Mucosa of rectum (tissue), 2 donors: ENCODE measurements around the gene GPR55.
"Not testable (repeated sequence)": the region's sequence is repeated elsewhere in the genome, so short reads cannot be mapped to it uniquely, and the experiment has no call there.

Experiments used
- H3K27ac ChIP-seq, 2 donors: one replicate each; pipeline ENCODE4 v1.7.0; 2013; ENCODE audit warnings: inconsistent platforms in 2 of 2, low read depth in 2 of 2, low read length in 2 of 2
- H3K27me3 ChIP-seq, 2 donors: one replicate each; pipeline ENCODE4 v1.7.0; 2013; ENCODE audit warnings: low read length in 2 of 2; ENCODE audit not compliant: control insufficient read depth in 2 of 2, insufficient read depth in 2 of 2
- H3K36me3 ChIP-seq, 2 donors: one replicate each; pipeline ENCODE4 v1.7.0; 2013; ENCODE audit warnings: low read length in 2 of 2; ENCODE audit not compliant: control insufficient read depth in 2 of 2, insufficient read depth in 2 of 2
- H3K4me1 ChIP-seq, 2 donors: one replicate each; pipeline ENCODE4 v1.7.0; 2013; ENCODE audit warnings: low read length in 2 of 2, mild to moderate bottlenecking in 1 of 2; ENCODE audit not compliant: control insufficient read depth in 2 of 2, insufficient read depth in 2 of 2
- H3K4me3 ChIP-seq, 2 donors: one replicate each; pipeline ENCODE4 v1.7.0; 2013; ENCODE audit warnings: low read length in 2 of 2
- H3K9ac ChIP-seq, 2 donors: one replicate each; pipeline ENCODE4 v1.7.0; 2013; ENCODE audit warnings: low read length in 2 of 2, low read depth in 1 of 2, mild to moderate bottlenecking in 1 of 2
- H3K9me3 ChIP-seq, 2 donors: one replicate each; pipeline ENCODE4 v1.7.0; 2013; ENCODE audit warnings: low read length in 2 of 2; ENCODE audit not compliant: control insufficient read depth in 2 of 2
- donor health status: healthy.
- donor health status: Normal muscosa, but diverticular disease.

GPR55 gene, protein sequence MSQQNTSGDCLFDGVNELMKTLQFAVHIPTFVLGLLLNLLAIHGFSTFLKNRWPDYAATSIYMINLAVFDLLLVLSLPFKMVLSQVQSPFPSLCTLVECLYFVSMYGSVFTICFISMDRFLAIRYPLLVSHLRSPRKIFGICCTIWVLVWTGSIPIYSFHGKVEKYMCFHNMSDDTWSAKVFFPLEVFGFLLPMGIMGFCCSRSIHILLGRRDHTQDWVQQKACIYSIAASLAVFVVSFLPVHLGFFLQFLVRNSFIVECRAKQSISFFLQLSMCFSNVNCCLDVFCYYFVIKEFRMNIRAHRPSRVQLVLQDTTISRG

DNA sequence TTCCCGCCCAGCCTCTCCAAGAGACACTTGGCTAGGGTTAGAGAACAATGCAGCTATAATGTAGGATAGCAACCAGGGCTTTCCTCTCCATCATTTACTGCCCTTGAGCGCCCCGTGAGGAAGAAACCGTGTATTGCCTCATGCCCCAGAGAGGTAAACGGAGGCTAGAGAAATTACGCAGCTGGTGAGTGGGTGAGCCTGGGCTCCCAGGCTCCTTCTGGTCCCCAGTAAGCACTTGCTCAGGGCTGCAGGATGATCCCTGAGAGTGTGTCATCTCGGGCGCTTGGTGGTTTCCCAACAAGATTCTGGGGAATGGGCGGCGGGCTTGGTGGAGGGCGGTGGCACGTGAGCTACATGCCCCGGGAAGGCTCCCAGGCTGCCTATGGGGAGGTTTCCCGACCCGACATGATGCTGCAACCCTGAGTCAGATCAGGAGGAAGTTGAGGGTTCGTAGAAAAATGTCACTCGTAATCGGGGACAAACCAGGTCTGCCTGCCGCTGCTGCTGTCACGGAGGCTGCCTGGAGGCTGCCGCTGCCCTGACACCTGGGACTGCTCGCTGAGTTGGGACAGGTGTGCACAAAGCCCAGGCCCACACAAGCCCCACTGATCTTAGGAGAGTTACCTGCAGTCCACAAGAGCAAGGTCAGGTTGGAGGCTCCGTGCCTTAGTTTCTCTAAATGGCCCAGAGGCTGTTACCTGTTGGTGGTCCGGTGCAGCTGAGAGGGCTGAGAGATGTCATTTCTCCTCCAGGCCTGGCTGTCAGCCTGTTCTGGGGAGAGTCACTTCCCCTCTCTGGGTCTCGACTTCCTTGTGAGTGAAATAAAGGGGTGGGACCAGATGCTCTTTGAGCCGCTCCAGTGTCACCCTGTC, at the start of gene GPR55:
GPR55 (minus strand) TSS at position 773 of the 872 bp plus-strand sequence. CDS start 14,280 bp downstream, outside the sequence.
- Histone ChIP-seq H3K9ac (peak within 1 kb of the TSS in 1 of 2 donors; percentile 52), H3K4me3 (peak within 1 kb of the TSS in 1 of 2 donors; percentile 64), H3K4me1 (no peaks in the 10 kb centered on the region), H3K9me3 (no peaks in the 10 kb centered on the region), H3K36me3 (no peaks in the 10 kb centered on the region), H3K27ac (peak within 1 kb of the TSS in 1 of 2 donors; percentile 38), H3K27me3 (no peaks in the 10 kb centered on the region)

DNA sequence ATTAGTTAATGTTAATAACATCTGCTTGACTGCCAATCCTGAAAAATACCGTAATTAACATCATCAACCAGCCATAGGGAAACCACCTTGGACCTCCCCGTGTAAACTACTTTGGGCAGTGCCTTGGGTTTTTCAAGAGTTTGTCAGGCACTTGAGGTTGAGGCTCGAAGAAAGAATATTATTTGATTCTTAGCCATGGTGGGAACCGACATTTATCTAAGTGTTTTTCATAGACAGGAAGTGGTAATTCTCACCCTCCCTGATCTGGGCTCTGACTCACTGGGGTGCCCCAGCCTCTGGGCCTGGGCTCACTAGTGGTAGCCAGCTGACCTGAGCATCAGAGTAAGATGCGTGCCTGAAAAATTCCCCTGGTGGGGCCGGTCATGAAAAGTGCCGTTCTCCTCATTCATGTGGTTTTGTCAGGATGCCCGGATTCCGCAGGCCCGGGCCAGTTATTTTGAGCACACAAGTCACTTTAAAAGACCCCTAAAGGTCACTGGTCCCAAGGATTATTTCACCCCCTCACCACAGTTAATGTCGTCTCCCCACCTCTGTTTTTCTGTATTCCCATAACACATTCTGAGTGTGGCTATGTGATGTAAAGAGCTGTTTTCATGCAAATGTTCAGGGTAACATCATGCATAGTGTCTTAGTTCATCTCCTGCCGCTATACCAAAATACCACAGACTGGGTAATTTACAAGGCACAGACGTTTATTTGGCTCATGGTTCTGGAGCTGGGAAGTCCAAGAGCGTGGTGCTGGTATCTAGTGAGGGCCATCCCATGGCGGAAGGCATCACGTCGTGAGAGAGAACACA, 49.3 kb upstream of the GPR55 start:
- no peaks in the 10 kb centered on the region for H3K36me3 ChIP-seq
- no peaks in the 10 kb centered on the region for H3K9me3 ChIP-seq
- H3K4me1 ChIP-seq = peaks cover 0 to 3% of the 10 kb centered on the region in 2 donors
- no peak overlapping the region for H3K27ac ChIP-seq
- H3K27me3 ChIP-seq = no peaks in the 10 kb centered on the region
- no peak overlapping the region for H3K4me3 ChIP-seq
- no peak overlapping the region for H3K9ac ChIP-seq

DNA sequence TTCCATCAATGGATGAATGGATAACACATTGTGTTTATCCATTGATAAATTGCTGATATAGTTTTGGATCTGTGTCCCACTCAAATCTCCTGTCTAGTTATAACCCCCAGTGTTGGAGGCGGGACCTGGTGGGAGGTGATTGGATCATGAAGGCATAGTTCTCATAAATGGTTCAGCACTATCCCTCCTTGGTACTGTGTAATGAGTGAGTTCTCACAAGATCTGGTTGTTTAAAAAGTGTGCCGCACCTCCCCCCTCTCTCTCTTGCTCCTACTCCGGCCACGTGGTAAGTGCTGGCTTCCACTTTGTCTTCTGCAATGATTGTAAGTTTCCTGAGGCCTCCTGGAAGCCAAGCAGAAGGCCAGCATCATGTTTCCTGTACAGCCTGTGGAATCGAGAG, 47.0 kb upstream of the GPR55 start:
- H3K27ac ChIP-seq = no peak overlapping the region
- H3K36me3 ChIP-seq = no peaks in the 10 kb centered on the region
- H3K9ac ChIP-seq = no peak overlapping the region
- H3K27me3 ChIP-seq = no peaks in the 10 kb centered on the region
- no peak overlapping the region for H3K4me3 ChIP-seq
- no peaks in the 10 kb centered on the region for H3K9me3 ChIP-seq
- peaks cover 0 to 3% of the 10 kb centered on the region in 2 donors for H3K4me1 ChIP-seq

DNA sequence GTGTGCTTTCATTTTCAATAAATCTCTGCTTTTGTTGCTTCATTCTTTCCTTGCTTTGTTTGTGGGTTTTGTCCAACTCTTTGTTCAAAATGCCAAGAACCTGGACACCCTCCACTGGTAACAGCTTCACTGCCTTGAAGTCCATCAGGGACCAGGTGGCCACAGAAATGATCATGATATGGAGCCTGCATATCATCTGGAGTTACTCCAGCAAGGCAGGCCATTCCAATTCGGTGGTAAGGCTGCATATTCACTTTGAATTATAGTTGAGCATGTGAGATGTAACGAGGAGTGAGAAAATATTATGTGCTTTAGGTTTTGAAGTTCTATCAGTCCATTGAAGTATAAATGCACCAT, 44.6 kb upstream of the GPR55 start:
- peaks cover 0 to 3% of the 10 kb centered on the region in 2 donors for H3K4me1 ChIP-seq
- no peak overlapping the region for H3K9ac ChIP-seq
- H3K27me3 ChIP-seq = no peaks in the 10 kb centered on the region
- H3K36me3 ChIP-seq = no peaks in the 10 kb centered on the region
- no peak overlapping the region for H3K27ac ChIP-seq
- no peaks in the 10 kb centered on the region for H3K9me3 ChIP-seq
- peak overlapping the region in 1 of 2 donors; percentile 50 for H3K4me3 ChIP-seq

DNA sequence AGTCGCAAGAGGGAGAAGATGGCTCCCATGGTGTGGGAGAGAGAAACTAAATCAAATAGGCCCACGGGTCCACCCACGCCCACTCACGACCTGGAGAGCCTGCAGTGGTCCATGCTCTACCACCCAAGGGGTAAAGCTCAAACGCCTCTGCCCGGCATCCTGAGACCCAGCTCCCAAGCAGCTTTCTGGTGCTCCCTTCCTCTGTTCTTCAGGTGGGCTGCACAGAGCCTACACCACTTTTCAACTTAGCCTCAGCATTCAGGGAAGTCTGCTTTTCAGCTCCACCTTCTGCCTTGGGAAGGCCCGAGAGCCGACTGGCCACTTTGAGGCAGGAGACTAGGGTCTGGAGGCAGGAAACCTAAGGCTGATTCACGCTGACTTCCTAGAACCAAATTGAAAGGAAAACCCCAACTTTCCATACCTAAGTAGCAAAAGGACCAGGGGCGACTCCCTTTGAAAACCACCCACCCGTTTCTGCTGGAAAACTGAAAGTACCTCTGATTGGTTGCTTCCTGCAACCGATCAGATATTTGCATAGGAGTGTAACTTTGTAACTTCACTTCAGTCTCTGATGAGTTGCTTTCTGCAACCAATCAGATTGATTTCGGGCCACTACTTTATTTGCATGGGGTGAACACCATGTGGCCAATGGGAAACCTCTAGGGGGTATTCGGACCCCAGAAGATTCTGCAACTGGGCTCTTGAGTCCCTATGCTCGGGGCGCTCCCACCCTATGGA, 44.0 kb upstream of the GPR55 start:
- Histone ChIP-seq H3K9me3 (no peaks in the 10 kb centered on the region), H3K27ac (no peak overlapping the region), H3K4me3 (peak overlapping the region; percentile 35 to 50), H3K27me3 (no peaks in the 10 kb centered on the region), H3K4me1 (peaks cover 0 to 3% of the 10 kb centered on the region in 2 donors), H3K9ac (no peak overlapping the region), H3K36me3 (no peaks in the 10 kb centered on the region)

DNA sequence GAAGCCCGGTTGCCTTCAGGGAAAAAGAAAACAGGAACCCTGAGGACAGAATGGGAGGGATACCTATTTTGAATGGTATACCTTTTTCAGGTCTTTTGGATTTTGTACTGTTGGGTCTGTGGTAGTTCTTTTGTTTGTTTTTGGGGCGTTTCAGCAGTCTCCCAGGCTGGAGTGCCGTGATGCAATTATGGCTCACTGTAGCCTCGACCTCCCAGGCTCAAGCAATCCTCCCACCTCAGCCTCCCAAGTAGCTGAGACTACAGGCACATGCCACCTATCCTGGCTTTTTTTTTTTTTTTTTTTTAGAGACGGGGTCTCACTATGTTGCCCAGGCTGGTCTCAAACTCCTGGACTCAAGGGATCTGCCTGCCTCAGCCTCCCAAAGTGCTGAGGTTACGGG, 43.3 kb upstream of the GPR55 start:
- not testable (repeated sequence) for H3K27me3 ChIP-seq, H3K36me3 ChIP-seq, H3K9ac ChIP-seq, H3K27ac ChIP-seq, H3K4me3 ChIP-seq, H3K9me3 ChIP-seq, H3K4me1 ChIP-seq

DNA sequence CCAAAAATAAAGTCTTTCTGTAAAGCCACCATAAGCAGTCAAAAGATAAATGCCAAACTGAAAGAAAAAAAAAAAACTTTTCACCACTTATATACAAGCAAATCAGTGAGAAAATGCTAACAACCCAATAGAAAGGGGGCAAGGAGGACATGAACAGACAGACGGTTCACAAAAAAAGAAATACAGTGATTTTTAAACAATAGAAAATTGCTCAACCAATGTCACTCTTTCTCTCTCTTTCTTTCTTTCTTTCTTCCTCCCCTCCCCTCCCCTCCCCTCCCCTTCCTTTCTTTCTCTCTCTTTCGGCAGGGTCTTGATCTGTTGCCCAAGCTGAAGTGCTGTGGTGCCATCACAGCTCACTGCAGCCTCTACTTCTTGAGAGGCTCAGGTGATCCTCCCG, 42.1 kb upstream of the GPR55 start:
- Histone ChIP-seq H3K9me3 (no peaks in the 10 kb centered on the region), H3K9ac (no peak overlapping the region), H3K4me3 (no peak overlapping the region), H3K4me1 (no peaks in the 10 kb centered on the region), H3K36me3 (no peaks in the 10 kb centered on the region), H3K27me3 (no peaks in the 10 kb centered on the region), H3K27ac (no peak overlapping the region)

DNA sequence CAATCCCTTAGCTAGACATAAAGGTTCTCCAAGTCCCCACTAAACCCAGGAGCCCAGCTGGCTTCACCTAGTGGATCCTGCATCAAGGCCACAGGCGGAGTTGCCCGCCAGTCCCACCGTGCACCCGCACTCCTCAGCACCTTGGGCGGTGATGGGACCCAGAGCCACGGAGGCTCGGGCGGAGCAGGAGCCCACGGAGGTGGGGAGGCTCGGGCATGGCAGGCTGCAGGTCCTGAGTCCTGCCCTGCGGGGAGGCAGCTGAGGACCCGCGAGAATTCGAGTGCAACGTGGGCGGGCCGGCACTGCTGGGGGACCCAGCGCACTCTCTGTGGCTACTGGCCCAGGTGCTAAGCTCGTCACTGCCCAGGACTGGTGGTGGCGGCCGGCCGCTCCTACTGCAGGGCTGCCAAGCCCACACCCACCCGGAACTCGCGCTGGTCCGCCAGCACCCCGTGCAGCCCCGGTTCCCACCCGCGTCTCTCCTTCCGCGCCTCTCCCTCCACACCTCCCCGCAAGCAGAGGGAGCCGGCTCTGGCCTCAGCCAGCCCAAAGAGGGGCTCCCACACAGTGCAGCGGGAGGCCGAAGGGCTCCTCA, 39.2 kb upstream of the GPR55 start:
- Histone ChIP-seq H3K9me3 (no peaks in the 10 kb centered on the region), H3K36me3 (no peaks in the 10 kb centered on the region), H3K27me3 (no peaks in the 10 kb centered on the region), H3K4me3 (no peak overlapping the region), H3K9ac (no peak overlapping the region), H3K4me1 (no peaks in the 10 kb centered on the region), H3K27ac (no peak overlapping the region)

DNA sequence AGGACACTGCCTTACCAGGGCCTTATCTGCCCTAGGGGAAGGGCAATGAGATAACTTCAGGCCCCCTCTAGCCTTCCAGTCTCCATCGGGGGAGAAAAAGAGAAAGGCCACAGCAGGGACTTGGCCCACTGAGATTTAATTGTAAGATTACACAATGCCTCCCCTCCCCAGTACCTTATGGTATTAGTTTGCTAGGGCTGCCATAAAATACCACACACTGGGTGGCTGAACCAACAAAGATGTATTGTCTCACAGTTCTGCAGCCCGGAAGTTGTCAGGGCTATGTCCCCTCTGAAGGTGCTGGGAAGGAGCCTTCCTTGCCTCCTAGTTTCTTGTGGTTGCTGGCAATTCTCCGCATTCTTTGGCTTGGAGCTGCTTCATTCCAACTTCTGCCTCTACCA, 36.0 kb upstream of the GPR55 start:
- Histone ChIP-seq H3K4me3 (no peak overlapping the region), H3K27me3 (peaks cover 5 to 7% of the 10 kb centered on the region in 2 donors), H3K27ac (no peak overlapping the region), H3K4me1 (no peaks in the 10 kb centered on the region), H3K9me3 (no peaks in the 10 kb centered on the region), H3K36me3 (no peaks in the 10 kb centered on the region), H3K9ac (no peak overlapping the region)
